RWPE2 (cell line): ENCODE measurements around the gene ISY1.
"Not testable (repeated sequence)": the region's sequence is repeated elsewhere in the genome, so short reads cannot be mapped to it uniquely, and the experiment has no call there.

Experiments
- ATAC-seq: fragments of 200-7000 bp; cut with Tn5 transposase; 3 replicates; pipeline ENCODE4 v1.9.1; 2021; ENCODE audit warnings: low read depth
- DNase-seq: peaks from one replicate; pipeline ENCODE4 v3.0.0-alpha.2; 2020; ENCODE audit warnings: low spot score
- H3K27ac ChIP-seq: fragments of 450-650 bp; 2 replicates; pipeline ENCODE4 v1.5.1; 2017; ENCODE audit warnings: mild to moderate bottlenecking; ENCODE audit not compliant: poor library complexity, severe bottlenecking
- H3K27me3 ChIP-seq: fragments of 250-450 bp; sonication (Bioruptor Pico); 2 replicates; pipeline ENCODE4 v1.5.1; 2021; ENCODE audit warnings: mild to moderate bottlenecking, moderate library complexity; ENCODE audit not compliant: insufficient read depth, poor library complexity, severe bottlenecking
- H3K36me3 ChIP-seq: fragments of 250-450 bp; sonication (Bioruptor Pico); 2 replicates; pipeline ENCODE4 v1.5.1; 2020; ENCODE audit warnings: low read depth, mild to moderate bottlenecking, moderate library complexity
- H3K4me1 ChIP-seq: fragments of 250-450 bp; sonication (Bioruptor Pico); 2 replicates; pipeline ENCODE4 v1.5.1; 2021; ENCODE audit warnings: mild to moderate bottlenecking, moderate library complexity; ENCODE audit not compliant: insufficient read depth, poor library complexity, severe bottlenecking
- H3K4me3 ChIP-seq: fragments of 250-450 bp; sonication (Bioruptor Pico); 2 replicates; pipeline ENCODE4 v1.5.1; 2021; ENCODE audit warnings: mild to moderate bottlenecking, moderate library complexity; ENCODE audit not compliant: severe bottlenecking
- H3K9me3 ChIP-seq: fragments of 250-450 bp; sonication (Bioruptor Pico); 2 replicates; pipeline ENCODE4 v1.5.1; 2021; ENCODE audit warnings: mild to moderate bottlenecking, moderate library complexity; ENCODE audit not compliant: severe bottlenecking
- CTCF ChIP-seq: fragments of 450-650 bp; IDR thresholded peaks from one replicate; pipeline ENCODE4 v1.5.1; 2017; ENCODE audit warnings: mild to moderate bottlenecking, moderate library complexity; ENCODE audit not compliant: poor library complexity, severe bottlenecking

ISY1 gene

GRCh38 chr3:129187857-129188256 lies 27.0 kb upstream of the ISY1 start:
- H3K4me1 ChIP-seq = peaks cover 7% of the 10 kb centered on the region

GRCh38 chr3:129185783-129186182 lies 24.9 kb upstream of the ISY1 start:
- H3K9me3 ChIP-seq = no peaks in the 10 kb centered on the region
- H3K27me3 ChIP-seq = no peaks in the 10 kb centered on the region
- peaks cover 13% of the 10 kb centered on the region for H3K4me1 ChIP-seq
- no peak for TF ChIP-seq CTCF
- ATAC-seq = no peak
- peak overlapping the region; percentile 84 for H3K27ac ChIP-seq
- peaks cover 29% of the 10 kb centered on the region for H3K36me3 ChIP-seq
- H3K4me3 ChIP-seq = no peak overlapping the region
- DNase-seq = no peak

More at GRCh38 chr3:129187857-129188256, 27.0 kb upstream of the ISY1 start:
- Histone ChIP-seq H3K27me3 (no peaks in the 10 kb centered on the region), H3K36me3 (peaks cover 10% of the 10 kb centered on the region), H3K27ac (no peak overlapping the region), H3K4me3 (no peak overlapping the region), H3K9me3 (no peaks in the 10 kb centered on the region)
- no peak for TF ChIP-seq CTCF
- DNase-seq = no peak
- ATAC-seq = no peak

- H3K9me3 ChIP-seq, ATAC-seq: not testable (repeated sequence)
These were observed 24.1 kb upstream of the ISY1 start for GRCh38 chr3:129184784-129185542.

GRCh38 chr3:129184396-129184657 lies 23.5 kb upstream of the ISY1 start:
- H3K27ac ChIP-seq = peak overlapping the region; percentile 84
- H3K36me3 ChIP-seq = peaks cover 44% of the 10 kb centered on the region
- H3K4me3 ChIP-seq = peak overlapping the region; percentile 93
- TF ChIP-seq CTCF = no peak
- H3K4me1 ChIP-seq = peaks cover 26% of the 10 kb centered on the region
- ATAC-seq (no peak), DNase-seq (no peak)
- no peaks in the 10 kb centered on the region for H3K27me3 ChIP-seq
- no peaks in the 10 kb centered on the region for H3K9me3 ChIP-seq

More at GRCh38 chr3:129184784-129185542, 24.1 kb upstream of the ISY1 start:
- Histone ChIP-seq H3K4me3 (peak overlapping the region; percentile 93), H3K4me1 (peaks cover 21% of the 10 kb centered on the region), H3K27ac (peak overlapping the region; percentile 84), H3K36me3 (peaks cover 37% of the 10 kb centered on the region)
- DNase-seq, H3K27me3 ChIP-seq: not testable (repeated sequence)

- peaks cover 49% of the 10 kb centered on the region for H3K36me3 ChIP-seq
- TF ChIP-seq CTCF = no peak
- no peaks in the 10 kb centered on the region for H3K9me3 ChIP-seq
- H3K4me1 ChIP-seq = peaks cover 31% of the 10 kb centered on the region
- peak; percentile 87 for DNase-seq
- peak within 1 kb of the TSS; percentile 84 for H3K27ac ChIP-seq
- peak within 1 kb of the TSS; percentile 93 for H3K4me3 ChIP-seq
- peak; percentile 96 for ATAC-seq
- no peaks in the 10 kb centered on the region for H3K27me3 ChIP-seq
These were observed 22.9 kb upstream of the ISY1 start, which contains the start of gene CNBP for GRCh38 chr3:129183569-129184395. Gene CNBP (minus strand): TSS chr3:129183896. CDS start chr3:129171757, 12,139 bp downstream.
